GM10248 (cell line): Measurements from ENCODE around the gene NAA16.
"Not testable (repeated sequence)": the region's sequence is repeated elsewhere in the genome, so short reads cannot be mapped to it uniquely, and the experiment has no call there.

Experiments
- CTCF ChIA-PET: fragments of 300-600 bp; sonication (Branson Sonifier 250); formaldehyde crosslinking; extraction: SDS; loops from one replicate; lab custom pipeline; 2021; ENCODE audit warnings: antibody characterized with exemption; lab: Yijun Ruan, JAX
- POLR2A ChIA-PET: fragments of 350-650 bp; sonication (Branson Sonifier 250); formaldehyde crosslinking; extraction: SDS; loops from one replicate; lab custom pipeline; 2020; ENCODE audit warnings: antibody characterized with exemption; lab: Yijun Ruan, JAX
- DNase-seq: peaks from one replicate; pipeline ENCODE4 v3.0.0; 2012; ENCODE audit errors: extremely low spot score
- CTCF ChIP-seq: IDR thresholded peaks from 2 replicates; pipeline ENCODE4 v1.5.1; 2012; ENCODE audit warnings: mild to moderate bottlenecking, low read depth; ENCODE audit errors: extremely low read depth, missing control alignments, control extremely low read depth

NAA16 gene

GRCh38 chr13:41274881-41275280, 36.2 kb upstream of the NAA16 start:
- TF ChIP-seq CTCF, result no peak
- DNase-seq, result no peak
- ChIA-PET CTCF (no interaction called here), POLR2A (no interaction called here)

- ChIA-PET POLR2A (no interaction called here), CTCF (interaction anchor here (1.3 to 1.5 kb wide), 2 partner anchors 10 to 15 kb away, joined by 3 to 6 read pairs; no protein-coding TSS in a partner anchor)
- no peak for TF ChIP-seq CTCF
- DNase-seq, result no peak
Measured at GRCh38 chr13:41276824-41277223, 34.2 kb upstream of the NAA16 start.

- DNase-seq, POLR2A ChIA-PET: not testable (repeated sequence)
- CTCF ChIA-PET, result interaction anchor here (0.9 kb wide), 1 partner anchor 12 kb away, joined by 3 read pairs; no protein-coding TSS in a partner anchor
Measured at GRCh38 chr13:41279156-41279555, 31.9 kb upstream of the NAA16 start.

- ChIA-PET CTCF (interaction anchor here (1.0 kb wide), 1 partner anchor 8 kb away, joined by 5 read pairs; no protein-coding TSS in a partner anchor), POLR2A (no interaction called here)
- no peak for DNase-seq
- no peak for TF ChIP-seq CTCF
Measured at GRCh38 chr13:41282129-41282571, 28.9 kb upstream of the NAA16 start.

GRCh38 chr13:41284512-41285288, 26.4 kb upstream of the NAA16 start:
- ChIA-PET POLR2A (no interaction called here), CTCF (no interaction called here)
- DNase-seq, result no peak
- TF ChIP-seq CTCF, result no peak

GRCh38 chr13:41286370-41286769, 24.7 kb upstream of the NAA16 start:
- TF ChIP-seq CTCF, result no peak
- no peak for DNase-seq
- CTCF ChIA-PET, result interaction anchor here (1.3 kb wide), 1 partner anchor 9 kb away, joined by 6 read pairs; no protein-coding TSS in a partner anchor
- POLR2A ChIA-PET, result interaction anchor here (0.6 kb wide), 1 partner anchor 246 kb away, joined by 4 read pairs; no protein-coding TSS in a partner anchor

GRCh38 chr13:41289463-41289881, 21.6 kb upstream of the NAA16 start:
- ChIA-PET CTCF (no interaction called here), POLR2A (no interaction called here)
- DNase-seq, result no peak
- TF ChIP-seq CTCF, result no peak
